ENCODE measurements around the gene PLXDC2. TPM values are rescaled to one million over a fixed set of nuclear protein-coding genes. Genes with fewer than 3 reads are reported as not detected.

The PLXDC2 gene
- total and polyA plus RNA-seq, 4 donors: 11.8 to 99.6 (median 40.8) TPM

- H3K27me3 ChIP-seq (ENCODE audit: control insufficient read depth in 3 of 3, insufficient read depth in 3 of 3, low read length in 2 of 3): no peaks in the 10 kb centered on the region
- DNase-seq (no peak), ATAC-seq (ENCODE audit: insufficient read depth, low FRiP score) (no peak)
- H3K36me3 ChIP-seq (ENCODE audit: control insufficient read depth in 4 of 4, insufficient read depth in 4 of 4, low read length in 4 of 4): no peaks in the 10 kb centered on the region
- H3K4me3 ChIP-seq: no peak overlapping the region
- WGBS, 2 donors: 77 to 90% methylated on average over 2 of the region's 2 CpGs
- H3K9ac ChIP-seq (ENCODE audit: insufficient read depth in 1 of 2, low read length in 2 of 2): peak overlapping the region in 1 of 2 donors; percentile 8
- H3K9me3 ChIP-seq (ENCODE audit: control insufficient read depth in 4 of 4, insufficient read depth in 3 of 4, low read length in 3 of 4): peaks cover 0 to 2% (median 0%) of the 10 kb centered on the region in 4 donors
- H3K27ac ChIP-seq (ENCODE audit: low read depth in 1 of 2, low read length in 1 of 2): no peak overlapping the region
- TF ChIP-seq, protein P1, sequence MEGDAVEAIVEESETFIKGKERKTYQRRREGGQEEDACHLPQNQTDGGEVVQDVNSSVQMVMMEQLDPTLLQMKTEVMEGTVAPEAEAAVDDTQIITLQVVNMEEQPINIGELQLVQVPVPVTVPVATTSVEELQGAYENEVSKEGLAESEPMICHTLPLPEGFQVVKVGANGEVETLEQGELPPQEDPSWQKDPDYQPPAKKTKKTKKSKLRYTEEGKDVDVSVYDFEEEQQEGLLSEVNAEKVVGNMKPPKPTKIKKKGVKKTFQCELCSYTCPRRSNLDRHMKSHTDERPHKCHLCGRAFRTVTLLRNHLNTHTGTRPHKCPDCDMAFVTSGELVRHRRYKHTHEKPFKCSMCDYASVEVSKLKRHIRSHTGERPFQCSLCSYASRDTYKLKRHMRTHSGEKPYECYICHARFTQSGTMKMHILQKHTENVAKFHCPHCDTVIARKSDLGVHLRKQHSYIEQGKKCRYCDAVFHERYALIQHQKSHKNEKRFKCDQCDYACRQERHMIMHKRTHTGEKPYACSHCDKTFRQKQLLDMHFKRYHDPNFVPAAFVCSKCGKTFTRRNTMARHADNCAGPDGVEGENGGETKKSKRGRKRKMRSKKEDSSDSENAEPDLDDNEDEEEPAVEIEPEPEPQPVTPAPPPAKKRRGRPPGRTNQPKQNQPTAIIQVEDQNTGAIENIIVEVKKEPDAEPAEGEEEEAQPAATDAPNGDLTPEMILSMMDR (IDR thresholded peaks at IDR 0.05; ENCODE audit: control extremely low read depth, extremely low read depth): no peak
- H3K4me1 ChIP-seq (ENCODE audit: control insufficient read depth in 5 of 5, insufficient read depth in 5 of 5, low read length in 5 of 5): peaks cover 0 to 62% (median 17%) of the 10 kb centered on the region in 5 donors
Observed at GRCh38 chr10:19919671-19920070, 103.4 kb downstream of the PLXDC2 start.

- Histone ChIP-seq H3K4me3 (no peak overlapping the region), H3K27me3 (ENCODE audit: control insufficient read depth in 3 of 3, insufficient read depth in 3 of 3, low read length in 2 of 3) (no peaks in the 10 kb centered on the region), H3K36me3 (ENCODE audit: control insufficient read depth in 4 of 4, insufficient read depth in 4 of 4, low read length in 4 of 4) (peaks cover 0 to 3% (median 0%) of the 10 kb centered on the region in 4 donors), H3K27ac (ENCODE audit: low read depth in 1 of 2, low read length in 1 of 2) (no peak overlapping the region), H3K4me1 (ENCODE audit: control insufficient read depth in 5 of 5, insufficient read depth in 5 of 5, low read length in 5 of 5) (peaks cover 0 to 62% (median 20%) of the 10 kb centered on the region in 5 donors), H3K9me3 (ENCODE audit: control insufficient read depth in 4 of 4, insufficient read depth in 3 of 4, low read length in 3 of 4) (peaks cover 0 to 2% (median 0%) of the 10 kb centered on the region in 4 donors), H3K9ac (ENCODE audit: insufficient read depth in 1 of 2, low read length in 2 of 2) (no peak overlapping the region)
- DNase-seq: no peak
- WGBS, 2 donors: 90 to 91% methylated on average over 4 of the region's 4 CpGs
- TF ChIP-seq, protein P1 (IDR thresholded peaks at IDR 0.05; ENCODE audit: control extremely low read depth, extremely low read depth): no peak
- no peak for ATAC-seq (ENCODE audit: insufficient read depth, low FRiP score)
Observed at GRCh38 chr10:19920075-19920726, 104.0 kb downstream of the PLXDC2 start.

DNA sequence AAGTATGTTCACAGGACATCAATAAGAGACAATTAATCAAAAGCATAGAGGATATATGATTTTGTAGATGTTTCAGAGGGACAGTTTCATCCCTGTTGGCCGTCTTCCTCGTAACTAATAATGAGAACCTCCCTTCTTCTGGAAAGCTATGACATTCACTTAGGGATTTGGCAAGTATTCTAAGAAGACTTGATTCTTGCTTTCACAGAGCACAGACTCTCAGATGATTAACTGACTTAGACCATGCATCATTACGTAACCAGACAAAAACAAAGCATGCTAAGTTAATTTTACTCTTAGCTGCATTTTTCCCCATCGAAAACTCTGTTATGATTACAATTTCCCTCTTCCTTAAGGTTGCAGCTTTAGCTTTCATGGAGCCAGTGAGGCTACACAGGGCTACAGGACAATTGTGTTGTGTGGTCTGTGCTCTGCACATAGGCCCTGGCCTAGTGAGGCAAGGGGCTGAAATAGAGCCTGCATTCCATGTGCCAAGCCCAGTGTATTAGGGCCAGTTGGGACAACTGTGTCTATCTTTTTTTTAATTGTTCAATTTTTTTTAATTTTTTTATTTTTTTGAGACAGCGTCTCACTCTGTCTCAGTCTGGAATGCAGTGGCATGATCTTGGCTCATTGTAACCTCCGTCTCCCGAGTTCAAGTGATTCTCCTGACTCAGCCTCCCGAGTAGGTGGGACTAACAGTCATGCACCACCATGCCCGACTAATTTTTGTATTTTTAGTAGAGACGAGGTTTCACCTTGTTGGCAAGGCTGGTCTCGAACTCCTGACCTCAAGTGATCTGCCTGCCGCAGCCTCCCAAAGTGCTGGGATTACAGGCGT is 105.3 kb downstream of the PLXDC2 start:
- ATAC-seq (ENCODE audit: insufficient read depth, low FRiP score) (peak; percentile 30), DNase-seq (peak in 2 of 3 donors; percentile 76 to 87)
- Histone ChIP-seq H3K27me3 (ENCODE audit: control insufficient read depth in 3 of 3, insufficient read depth in 3 of 3, low read length in 2 of 3) (no peaks in the 10 kb centered on the region), H3K9ac (ENCODE audit: insufficient read depth in 1 of 2, low read length in 2 of 2) (peak overlapping the region in 1 of 2 donors; percentile 36), H3K27ac (ENCODE audit: low read depth in 1 of 2, low read length in 1 of 2) (peak overlapping the region; percentile 49 to 60), H3K4me3 (no peak overlapping the region), H3K36me3 (ENCODE audit: control insufficient read depth in 4 of 4, insufficient read depth in 4 of 4, low read length in 4 of 4) (peaks cover 0 to 3% (median 0%) of the 10 kb centered on the region in 4 donors), H3K4me1 (ENCODE audit: control insufficient read depth in 5 of 5, insufficient read depth in 5 of 5, low read length in 5 of 5) (peaks cover 0 to 62% (median 20%) of the 10 kb centered on the region in 5 donors), H3K9me3 (ENCODE audit: control insufficient read depth in 4 of 4, insufficient read depth in 3 of 4, low read length in 3 of 4) (peaks cover 0 to 2% (median 0%) of the 10 kb centered on the region in 4 donors)
- WGBS, 2 donors: 77 to 87% methylated on average over 13 of the region's 13 CpGs
- TF ChIP-seq, protein P1 (IDR thresholded peaks at IDR 0.05; ENCODE audit: control extremely low read depth, extremely low read depth): no peak

Data from lung (tissue), 12 donors.